AG04449 (cell line): Measurements from ENCODE around the gene SYTL2.

Experiments used
- CTCF ChIA-PET: fragments of 350-600 bp; formaldehyde crosslinking; extraction: SDS; loops from one replicate; lab custom pipeline; 2021; ENCODE audit warnings: antibody characterized with exemption; lab: Yijun Ruan, JAX
- POLR2A ChIA-PET: fragments of 400-600, 350-600 bp; formaldehyde crosslinking; extraction: SDS; loops from one replicate; lab custom pipeline; 2020; ENCODE audit warnings: antibody characterized with exemption, inconsistent platforms; lab: Yijun Ruan, JAX
- DNase-seq: peaks from one replicate; pipeline ENCODE4 v3.0.0-alpha.2; 2010; ENCODE audit warnings: low read depth, low spot score
- H3K4me3 ChIP-seq: 2 replicates; pipeline ENCODE4 v1.5.1; 2011; ENCODE audit warnings: low read depth, mild to moderate bottlenecking, control low read depth, low read length
- TF ChIP-seq, protein P1 (sequence below): IDR thresholded peaks from one replicate; pipeline ENCODE4 v1.5.1; 2011; ENCODE audit warnings: mild to moderate bottlenecking, moderate library complexity, low read length, control low read depth, inconsistent platforms; ENCODE audit not compliant: insufficient read depth; ENCODE audit errors: missing control alignments

Gene SYTL2

DNA sequence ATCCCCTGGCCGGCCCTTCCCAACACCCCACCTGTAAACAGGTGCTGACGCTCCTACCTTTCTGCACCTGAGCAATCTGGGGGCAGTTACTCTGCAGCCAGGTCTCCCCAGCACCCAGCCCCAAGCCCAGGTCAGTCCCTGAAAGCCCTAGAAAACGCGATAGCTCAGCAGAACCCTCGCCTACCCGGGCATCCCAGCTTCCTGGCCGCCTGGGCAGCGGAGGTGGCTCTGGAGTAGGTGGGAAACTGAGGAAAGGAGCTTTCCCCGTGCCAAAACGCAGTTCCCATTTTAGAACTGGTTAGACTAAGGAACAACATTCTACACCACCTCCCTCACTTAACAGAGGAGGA is 445 bp downstream of the SYTL2 start:
- TF ChIP-seq, protein P1, sequence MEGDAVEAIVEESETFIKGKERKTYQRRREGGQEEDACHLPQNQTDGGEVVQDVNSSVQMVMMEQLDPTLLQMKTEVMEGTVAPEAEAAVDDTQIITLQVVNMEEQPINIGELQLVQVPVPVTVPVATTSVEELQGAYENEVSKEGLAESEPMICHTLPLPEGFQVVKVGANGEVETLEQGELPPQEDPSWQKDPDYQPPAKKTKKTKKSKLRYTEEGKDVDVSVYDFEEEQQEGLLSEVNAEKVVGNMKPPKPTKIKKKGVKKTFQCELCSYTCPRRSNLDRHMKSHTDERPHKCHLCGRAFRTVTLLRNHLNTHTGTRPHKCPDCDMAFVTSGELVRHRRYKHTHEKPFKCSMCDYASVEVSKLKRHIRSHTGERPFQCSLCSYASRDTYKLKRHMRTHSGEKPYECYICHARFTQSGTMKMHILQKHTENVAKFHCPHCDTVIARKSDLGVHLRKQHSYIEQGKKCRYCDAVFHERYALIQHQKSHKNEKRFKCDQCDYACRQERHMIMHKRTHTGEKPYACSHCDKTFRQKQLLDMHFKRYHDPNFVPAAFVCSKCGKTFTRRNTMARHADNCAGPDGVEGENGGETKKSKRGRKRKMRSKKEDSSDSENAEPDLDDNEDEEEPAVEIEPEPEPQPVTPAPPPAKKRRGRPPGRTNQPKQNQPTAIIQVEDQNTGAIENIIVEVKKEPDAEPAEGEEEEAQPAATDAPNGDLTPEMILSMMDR: no peak
- CTCF ChIA-PET: interaction anchor here (0.7 to 2.2 kb wide), 11 partner anchors 12 to 147 kb away, joined by 3 to 17 read pairs (median 3); partner anchors contain the start of gene CCDC83
- H3K4me3 ChIP-seq: peak overlapping the region; percentile 71
- DNase-seq: no peak
- POLR2A ChIA-PET: no interaction called here

DNA sequence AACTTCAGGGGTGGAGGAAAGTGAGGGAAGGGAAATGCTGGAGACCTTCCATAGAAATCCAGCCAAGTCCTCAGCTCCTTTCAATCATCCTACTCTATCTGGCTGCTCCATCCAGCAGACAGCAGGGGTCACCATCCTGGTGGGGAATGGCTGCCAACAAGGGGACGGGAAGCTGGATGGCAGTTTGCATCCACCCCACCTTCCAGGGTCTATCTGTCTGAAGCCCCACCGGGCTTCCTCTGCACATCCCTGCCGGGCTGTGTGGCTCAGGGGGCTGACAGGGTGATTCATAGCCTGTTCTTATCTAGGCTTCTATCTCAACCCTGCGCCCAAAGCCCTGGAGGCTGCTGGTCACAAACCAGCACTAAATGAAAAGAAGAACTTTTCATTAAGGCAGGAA is 1.1 kb downstream of the SYTL2 start:
- TF ChIP-seq, protein P1: peak; percentile 58
- POLR2A ChIA-PET: interaction anchor here (0.7 to 0.8 kb wide), 2 partner anchors 37 to 160 kb away, joined by 3 to 4 read pairs; no protein-coding TSS in a partner anchor
- no peak for DNase-seq
- peak overlapping the region; percentile 71 for H3K4me3 ChIP-seq
- CTCF ChIA-PET: interaction anchor here (0.7 to 2.2 kb wide), 12 partner anchors 9 to 115 kb away, joined by 3 to 17 read pairs (median 4); partner anchors contain the start of gene CCDC83

DNA sequence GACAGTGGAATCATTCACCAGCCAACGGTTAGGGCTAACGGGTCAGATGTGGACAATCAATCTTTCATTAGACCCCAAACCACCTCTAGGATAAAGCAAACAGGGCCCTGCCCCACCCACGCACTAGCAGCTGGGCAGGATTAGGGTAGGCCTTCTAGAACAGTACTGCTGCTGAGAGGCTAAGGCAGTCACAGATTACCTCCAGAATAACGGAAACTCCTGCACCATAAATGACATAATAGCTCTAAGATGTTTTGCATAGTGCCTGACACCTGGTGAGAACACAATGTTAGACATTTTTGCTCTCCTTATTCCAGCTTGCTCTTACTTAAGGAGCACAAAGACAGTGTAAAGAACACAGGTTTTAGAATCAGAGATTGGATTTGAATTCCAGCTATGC is 1.8 kb downstream of the SYTL2 start:
- ChIA-PET POLR2A (interaction anchor here (0.7 kb wide), 1 partner anchor 36 kb away, joined by 4 read pairs; no protein-coding TSS in a partner anchor), CTCF (interaction anchor here (0.7 to 2.2 kb wide), 10 partner anchors 8 to 114 kb away, joined by 3 to 17 read pairs (median 4); partner anchors contain the start of gene CCDC83)
- peak overlapping the region; percentile 71 for H3K4me3 ChIP-seq
- DNase-seq: no peak
- TF ChIP-seq, protein P1: no peak

DNA sequence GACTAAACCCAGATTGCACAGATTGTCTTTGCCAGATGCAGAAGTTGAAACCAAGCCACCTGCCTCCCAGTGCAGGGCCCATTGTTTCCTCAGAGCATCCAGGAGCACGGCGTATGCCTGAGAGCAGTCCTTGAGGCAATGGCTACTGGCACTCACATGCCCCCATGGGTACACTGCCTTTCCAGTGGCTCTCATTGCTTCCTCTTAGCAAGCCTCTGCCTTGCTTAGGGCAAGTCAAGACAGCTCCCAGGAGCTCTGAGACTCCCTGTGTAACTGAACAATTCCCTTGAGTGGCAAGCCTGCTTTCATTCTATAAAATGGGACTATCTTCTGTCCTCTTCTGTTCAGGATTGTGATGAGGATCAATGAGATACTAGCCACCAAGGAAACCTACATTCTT is 4.1 kb downstream of the SYTL2 start:
- ChIA-PET POLR2A (no interaction called here), CTCF (interaction anchor here (1.0 to 1.5 kb wide), 2 partner anchors 9 to 142 kb away, joined by 3 to 4 read pairs; partner anchors contain the start of gene CREBZF)
- DNase-seq: no peak
- TF ChIP-seq, protein P1: no peak
- no peak overlapping the region for H3K4me3 ChIP-seq

DNA sequence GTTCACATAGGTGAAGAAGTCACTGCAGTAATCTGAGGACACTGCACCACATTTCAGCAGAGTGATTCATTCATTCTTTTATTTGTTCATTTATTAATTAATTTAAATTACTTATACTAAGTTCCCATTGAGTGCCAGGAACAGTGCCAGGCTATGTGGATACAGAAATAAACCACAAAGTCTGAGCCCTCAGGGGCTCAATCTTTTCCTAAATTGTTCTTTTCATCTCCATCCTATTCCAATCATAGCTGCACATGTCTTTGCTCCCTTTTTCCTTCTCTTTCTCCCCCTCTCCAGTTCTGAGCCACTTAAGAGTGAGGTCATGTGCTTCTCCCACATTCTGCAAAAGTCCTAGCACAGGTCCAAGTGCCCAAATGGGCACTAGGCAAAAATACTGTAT is 4.9 kb downstream of the SYTL2 start:
- no peak overlapping the region for H3K4me3 ChIP-seq
- no peak for DNase-seq
- ChIA-PET CTCF (interaction anchor here (1.1 kb wide), 1 partner anchor 15 kb away, joined by 3 read pairs; no protein-coding TSS in a partner anchor), POLR2A (no interaction called here)
- TF ChIP-seq, protein P1: no peak

DNA sequence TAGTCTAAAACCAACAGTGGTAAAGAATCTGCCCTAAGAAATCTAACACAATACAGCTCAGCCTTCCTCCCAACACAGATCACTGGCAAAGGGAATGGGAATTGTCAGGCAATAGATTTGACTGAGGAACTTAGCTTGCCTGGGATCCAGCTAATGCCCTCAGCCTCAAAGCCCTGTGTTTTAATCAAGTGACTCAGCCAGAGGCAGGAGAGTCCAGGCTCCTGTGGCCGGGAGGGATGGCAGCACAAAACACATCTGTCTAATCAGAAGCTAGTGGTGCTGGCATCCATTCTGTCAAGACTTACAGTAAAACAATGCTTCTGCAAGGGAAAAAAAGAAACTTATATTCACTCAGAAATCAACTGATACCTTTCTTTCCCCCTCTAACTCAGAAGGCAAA is 5.6 kb downstream of the SYTL2 start:
- DNase-seq: no peak
- H3K4me3 ChIP-seq: no peak overlapping the region
- ChIA-PET CTCF (interaction anchor here (1.1 kb wide), 1 partner anchor 15 kb away, joined by 3 read pairs; no protein-coding TSS in a partner anchor), POLR2A (no interaction called here)
- TF ChIP-seq, protein P1: no peak
